Gastroesophageal sphincter (tissue), 4 donors: Measurements from ENCODE around the gene TNXB. TPM values are rescaled to one million over a fixed set of nuclear protein-coding genes. Genes with fewer than 3 reads are reported as not detected.

Experiments
- ATAC-seq: fragments of 150-250 bp; one replicate; pipeline ENCODE4 v1.9.1; 2016; ENCODE audit warnings: mild to moderate bottlenecking, moderate library complexity
- H3K27ac ChIP-seq, 4 donors: fragments of 200-600 bp; sonication (generic) in 3 of 4; 1 replicate in 3 of 4; 2 replicates in 1 of 4; pipeline ENCODE4 v1.5.1; 2016 to 2019
- H3K27me3 ChIP-seq: fragments of 200-600 bp; sonication (generic); one replicate; pipeline ENCODE4 v1.5.1; 2019
- H3K36me3 ChIP-seq, 2 donors: fragments of 200-600 bp; sonication (generic); one replicate each; pipeline ENCODE4 v1.5.1; 2019; ENCODE audit warnings: control low read depth in 1 of 2
- H3K4me1 ChIP-seq, 3 donors: fragments of 200-600 bp; sonication (generic); 1 replicate in 2 of 3; 2 replicates in 1 of 3; pipeline ENCODE4 v1.5.1; 2016 to 2019; ENCODE audit warnings: control low read depth in 2 of 3
- H3K4me3 ChIP-seq, 2 donors: fragments of 200-600 bp; sonication (generic); one replicate each; pipeline ENCODE4 v1.5.1; 2019; ENCODE audit warnings: mild to moderate bottlenecking in 1 of 2, moderate library complexity in 1 of 2
- H3K9me3 ChIP-seq, 3 donors: fragments of 200-600 bp; sonication (generic); one replicate each; pipeline ENCODE4 v1.5.1; 2017 to 2019; ENCODE audit warnings: control low read depth in 2 of 3
- EP300 ChIP-seq: sonication (generic); formaldehyde crosslinking; IDR thresholded peaks from one replicate; pipeline ENCODE4 v1.6.1; 2017; ENCODE audit warnings: antibody characterized with exemption, mild to moderate bottlenecking
- POLR2A ChIP-seq, 2 donors: fragments of 450-650 bp; IDR thresholded peaks; one replicate each; pipeline ENCODE4 v1.6.1; 2017; ENCODE audit warnings: antibody characterized with exemption in 2 of 2, mild to moderate bottlenecking in 2 of 2, moderate library complexity in 1 of 2
- POLR2AphosphoS5 ChIP-seq: sonication (generic); formaldehyde crosslinking; IDR thresholded peaks from one replicate; pipeline ENCODE4 v1.6.1; 2017; ENCODE audit warnings: antibody characterized with exemption
- WGBS, 2 donors: methylation state at CpG; one replicate each; pipeline ENCODE4 v1.1.5; 2018; ENCODE audit warnings: low coverage in 1 of 2; 5-methylcytosine and 5-hydroxymethylcytosine counted together
- total RNA-seq, 4 donors: library from RNA; depleted of rRNA; stranded (reverse); fragments of >200 nt; gene quantifications; one replicate each; pipeline ENCODE4 v1.1.0, GENCODE V29; 2016
- TF ChIP-seq, protein P1 (sequence below), 4 experiments: fragments of 200-600 bp in 2 of 4; fragments of 450-650 bp in 2 of 4; sonication (generic) in 1 of 4; IDR thresholded peaks; one replicate each; pipeline ENCODE4 v1.5.1; 2017 to 2019; ENCODE audit warnings: antibody characterized with exemption in 4 of 4, mild to moderate bottlenecking in 2 of 4, moderate library complexity in 2 of 4

Gene TNXB
- total RNA-seq, 4 donors from 2014 or later: 148 to 394 (median 190) TPM

DNA sequence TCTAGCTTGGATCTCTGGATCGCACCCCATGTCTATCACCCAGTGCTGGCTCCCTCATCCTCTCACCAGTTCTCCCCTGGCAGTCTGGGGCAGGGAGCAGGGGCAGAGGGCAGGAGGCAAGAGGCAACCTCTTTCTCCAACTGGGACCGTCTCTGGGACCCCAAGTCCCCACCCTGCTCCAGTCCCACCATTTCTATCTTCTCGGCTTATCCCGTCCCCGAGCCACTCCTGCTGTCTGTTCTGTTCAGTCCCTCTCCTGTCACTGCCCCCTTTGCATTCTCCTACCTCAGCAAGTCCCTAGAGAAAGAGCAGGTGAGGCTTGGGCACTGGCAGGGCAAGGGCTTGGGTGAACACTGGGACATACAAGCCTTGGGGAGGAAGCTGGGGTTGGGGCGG, 625 bp upstream of the TNXB start:
- peaks cover 5 to 96% (median 72%) of the 10 kb centered on the region in 3 donors for H3K4me1 ChIP-seq
- no peak for ATAC-seq
- H3K9me3 ChIP-seq: no peaks in the 10 kb centered on the region
- 34% methylated on average over 2 of the region's 6 CpGs; no CpG with 5 or more reads in 1 of the 2 donors for WGBS, 2 donors
- H3K27ac ChIP-seq: peak overlapping the region; percentile 26 to 86 (median 81)
- H3K36me3 ChIP-seq: peaks cover 0 to 2% of the 10 kb centered on the region in 2 donors
- no peaks in the 10 kb centered on the region for H3K27me3 ChIP-seq
- peak overlapping the region in 1 of 2 donors; percentile 54 for H3K4me3 ChIP-seq
- TF ChIP-seq, protein P1, sequence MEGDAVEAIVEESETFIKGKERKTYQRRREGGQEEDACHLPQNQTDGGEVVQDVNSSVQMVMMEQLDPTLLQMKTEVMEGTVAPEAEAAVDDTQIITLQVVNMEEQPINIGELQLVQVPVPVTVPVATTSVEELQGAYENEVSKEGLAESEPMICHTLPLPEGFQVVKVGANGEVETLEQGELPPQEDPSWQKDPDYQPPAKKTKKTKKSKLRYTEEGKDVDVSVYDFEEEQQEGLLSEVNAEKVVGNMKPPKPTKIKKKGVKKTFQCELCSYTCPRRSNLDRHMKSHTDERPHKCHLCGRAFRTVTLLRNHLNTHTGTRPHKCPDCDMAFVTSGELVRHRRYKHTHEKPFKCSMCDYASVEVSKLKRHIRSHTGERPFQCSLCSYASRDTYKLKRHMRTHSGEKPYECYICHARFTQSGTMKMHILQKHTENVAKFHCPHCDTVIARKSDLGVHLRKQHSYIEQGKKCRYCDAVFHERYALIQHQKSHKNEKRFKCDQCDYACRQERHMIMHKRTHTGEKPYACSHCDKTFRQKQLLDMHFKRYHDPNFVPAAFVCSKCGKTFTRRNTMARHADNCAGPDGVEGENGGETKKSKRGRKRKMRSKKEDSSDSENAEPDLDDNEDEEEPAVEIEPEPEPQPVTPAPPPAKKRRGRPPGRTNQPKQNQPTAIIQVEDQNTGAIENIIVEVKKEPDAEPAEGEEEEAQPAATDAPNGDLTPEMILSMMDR (IDR thresholded peaks at IDR 0.05): no peak
- TF ChIP-seq EP300: no peak
- no peak for TF ChIP-seq POLR2AphosphoS5
- no peak for TF ChIP-seq POLR2A (IDR thresholded peaks at IDR 0.05)

DNA sequence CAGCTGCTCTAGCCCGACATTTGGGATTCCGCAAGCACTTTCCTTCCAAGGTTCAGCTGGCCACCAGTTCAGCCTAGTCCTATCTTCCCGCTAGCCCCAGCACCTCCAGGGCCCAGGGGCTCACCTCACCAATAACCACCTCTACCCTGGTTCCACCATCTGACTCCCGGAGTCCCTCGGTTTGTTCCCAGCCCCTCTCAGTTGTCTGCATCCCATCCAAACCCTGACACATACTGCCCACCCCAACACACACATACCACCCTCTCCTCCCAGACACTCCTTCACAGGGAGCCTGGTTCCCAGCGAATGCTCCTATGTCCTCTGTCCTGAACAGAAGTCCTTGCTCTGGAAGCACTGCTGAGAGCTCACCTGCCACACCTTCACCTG, 418 bp downstream of the TNXB start:
- Histone ChIP-seq H3K4me1 (peaks cover 5 to 85% (median 66%) of the 10 kb centered on the region in 3 donors), H3K9me3 (no peaks in the 10 kb centered on the region), H3K36me3 (no peaks in the 10 kb centered on the region), H3K27me3 (no peaks in the 10 kb centered on the region), H3K4me3 (peak overlapping the region; percentile 18 to 54), H3K27ac (peak overlapping the region; percentile 23 to 86 (median 81))
- peak; percentile 1 for ATAC-seq
- TF ChIP-seq EP300 (no peak), POLR2A (IDR thresholded peaks at IDR 0.05) (no peak), POLR2AphosphoS5 (no peak)
- TF ChIP-seq, protein P1 (IDR thresholded peaks at IDR 0.05): no peak
- WGBS, 2 donors: 15 to 54% methylated on average over 5 to 6 of the region's 6 CpGs

DNA sequence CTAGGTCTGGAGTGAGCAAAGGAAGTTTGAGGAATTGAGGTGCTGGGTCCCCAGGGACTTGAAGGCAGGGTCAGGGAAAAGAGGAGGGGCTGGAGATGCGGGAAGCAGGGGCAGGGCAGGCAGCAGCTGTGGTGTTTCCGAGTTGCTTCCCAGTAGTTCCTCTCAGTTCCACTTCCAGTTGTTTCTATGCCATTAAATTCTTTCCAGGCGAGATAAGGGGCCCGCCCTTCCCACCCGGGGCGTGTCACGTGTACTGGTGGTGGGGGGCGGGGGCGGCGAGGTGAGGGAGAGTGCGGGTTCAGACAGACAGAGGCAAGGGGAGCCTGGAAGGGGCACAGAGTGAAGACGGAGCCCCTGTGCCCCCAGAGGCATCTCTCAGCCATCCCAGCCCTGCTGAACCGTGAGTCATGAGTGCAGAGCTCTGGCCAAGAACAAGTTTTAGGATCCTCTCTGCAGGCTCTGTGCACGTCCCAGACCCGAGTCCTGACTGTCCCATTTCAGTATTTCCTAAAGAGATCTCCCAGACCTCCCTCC, 977 bp downstream of the TNXB start:
- H3K4me3 ChIP-seq: peak overlapping the region; percentile 18 to 54
- H3K36me3 ChIP-seq: no peaks in the 10 kb centered on the region
- H3K27me3 ChIP-seq: no peaks in the 10 kb centered on the region
- peaks cover 0 to 80% (median 60%) of the 10 kb centered on the region in 3 donors for H3K4me1 ChIP-seq
- 0 to 12% methylated on average over 2 to 3 of the region's 15 CpGs for WGBS, 2 donors
- ATAC-seq: peak; percentile 74
- H3K27ac ChIP-seq: peak overlapping the region; percentile 23 to 86 (median 81)
- no peaks in the 10 kb centered on the region for H3K9me3 ChIP-seq
- TF ChIP-seq, protein P1 (IDR thresholded peaks at IDR 0.05): peak in 1 of 4 experiments; percentile 14
- TF ChIP-seq EP300 (no peak), POLR2AphosphoS5 (peak; percentile 71), POLR2A (IDR thresholded peaks at IDR 0.05) (peak; percentile 35 to 41)

DNA sequence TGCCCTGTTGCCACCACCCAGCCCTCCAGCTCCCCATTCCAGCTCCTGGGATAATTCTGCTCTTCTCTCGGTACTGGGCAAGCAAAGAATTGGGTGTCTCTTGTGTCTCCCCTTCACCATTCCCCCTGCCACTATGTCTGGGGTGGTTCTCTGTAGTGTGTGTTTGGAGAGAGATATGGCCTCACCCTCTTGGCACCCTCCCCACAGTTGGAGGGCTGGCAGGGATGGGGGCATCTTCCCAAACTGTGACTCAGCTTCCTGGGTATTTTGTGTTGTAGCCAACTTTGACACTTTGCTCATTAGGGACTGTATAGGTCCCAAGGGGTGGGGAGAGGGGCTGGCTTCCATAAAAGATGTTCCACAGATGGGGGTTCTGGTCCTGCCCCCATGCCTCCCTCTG, 1.7 kb downstream of the TNXB start:
- Histone ChIP-seq H3K9me3 (no peaks in the 10 kb centered on the region), H3K27me3 (no peaks in the 10 kb centered on the region), H3K4me3 (peak overlapping the region in 1 of 2 donors; percentile 54), H3K4me1 (peaks cover 0 to 72% (median 53%) of the 10 kb centered on the region in 3 donors), H3K36me3 (no peaks in the 10 kb centered on the region), H3K27ac (peak overlapping the region; percentile 21 to 86 (median 81))
- 40% methylated on average over 1 of the region's 1 CpG; no CpG with 5 or more reads in 1 of the 2 donors for WGBS, 2 donors
- no peak for ATAC-seq
- TF ChIP-seq POLR2AphosphoS5 (peak; percentile 38), EP300 (no peak)

DNA sequence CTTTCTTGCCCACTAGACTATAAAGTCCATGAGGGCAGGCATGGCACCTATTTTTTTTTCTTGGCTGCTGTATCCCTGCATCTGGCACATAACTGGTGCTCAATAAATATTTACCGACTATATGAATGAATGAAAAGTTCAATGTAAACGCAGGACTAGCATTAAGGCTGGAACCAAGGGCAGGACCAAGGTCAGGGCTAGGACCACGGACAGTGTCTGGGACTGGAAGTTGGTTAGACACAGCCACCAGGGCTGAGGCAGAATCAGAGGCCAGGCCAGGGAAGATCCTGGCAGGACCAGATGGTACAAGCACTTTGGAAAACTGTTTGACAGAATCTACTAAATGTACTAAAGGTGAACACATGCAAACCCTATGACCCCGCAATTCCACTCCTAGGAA, 3.7 kb downstream of the TNXB start:
- WGBS, 2 donors: 36 to 41% methylated on average over 3 of the region's 4 CpGs
- H3K27ac ChIP-seq: peak overlapping the region in 3 of 4 donors; percentile 38 to 86 (median 85)
- H3K4me3 ChIP-seq: no peak overlapping the region
- no peaks in the 10 kb centered on the region for H3K36me3 ChIP-seq
- no peaks in the 10 kb centered on the region for H3K27me3 ChIP-seq
- peaks cover 0 to 52% (median 33%) of the 10 kb centered on the region in 3 donors for H3K4me1 ChIP-seq
- TF ChIP-seq POLR2AphosphoS5: no peak
- no peak for TF ChIP-seq EP300
- TF ChIP-seq, protein P1 (IDR thresholded peaks at IDR 0.05): no peak
- TF ChIP-seq POLR2A (IDR thresholded peaks at IDR 0.05): no peak
- no peak for ATAC-seq
- no peaks in the 10 kb centered on the region for H3K9me3 ChIP-seq
